GM21786 (cell line): Measurements from ENCODE around the gene RNF135.
"Not testable (repeated sequence)": the region's sequence is repeated elsewhere in the genome, so short reads cannot be mapped to it uniquely, and the experiment has no call there.

Experiments
- ATAC-seq: cut with Tn5 transposase; IDR thresholded peaks from one replicate; pipeline ENCODE4 v1.9.1; 2021; ENCODE audit not compliant: unreplicated experiment

Gene RNF135

GRCh38 chr17:30954046-30954830 lies 16.6 kb upstream of the RNF135 start:
- no peak for ATAC-seq

- ATAC-seq = no peak
These were observed 14.0 kb upstream of the RNF135 start for GRCh38 chr17:30956764-30957374.

GRCh38 chr17:30957741-30958140 lies 13.1 kb upstream of the RNF135 start:
- ATAC-seq = no peak

- no peak for ATAC-seq
These were observed 12.7 kb upstream of the RNF135 start for GRCh38 chr17:30958187-30958586.

GRCh38 chr17:30961209-30962188 lies 9.3 kb upstream of the RNF135 start:
- peak; percentile 68 for ATAC-seq

GRCh38 chr17:30964312-30964711 lies 6.5 kb upstream of the RNF135 start:
- ATAC-seq = not testable (repeated sequence)

- ATAC-seq = no peak
These were observed 6.0 kb upstream of the RNF135 start for GRCh38 chr17:30964876-30965275.

- ATAC-seq = no peak
These were observed 5.2 kb upstream of the RNF135 start for GRCh38 chr17:30965686-30966085.

- ATAC-seq = not testable (repeated sequence)
These were observed 2.9 kb upstream of the RNF135 start for GRCh38 chr17:30967911-30968310.

- ATAC-seq = no peak
These were observed 629 bp upstream of the RNF135 start for GRCh38 chr17:30969989-30970830.

- no peak for ATAC-seq
These were observed 4.4 kb downstream of the RNF135 start for GRCh38 chr17:30975042-30975820.

- not testable (repeated sequence) for ATAC-seq
These were observed 9.1 kb downstream of the RNF135 start for GRCh38 chr17:30979919-30980318.

- ATAC-seq = no peak
These were observed 11.0 kb downstream of the RNF135 start for GRCh38 chr17:30981531-30982519.

GRCh38 chr17:30982855-30983254 lies 12.0 kb downstream of the RNF135 start:
- no peak for ATAC-seq

- ATAC-seq = no peak
These were observed 19.6 kb downstream of the RNF135 start for GRCh38 chr17:30990458-30990857.

GRCh38 chr17:30992551-30992950 lies 21.7 kb downstream of the RNF135 start:
- ATAC-seq = no peak

- ATAC-seq = no peak
These were observed 24.5 kb downstream of the RNF135 start for GRCh38 chr17:30995347-30995746.

GRCh38 chr17:30996486-30996885 lies 25.6 kb downstream of the RNF135 start:
- ATAC-seq = no peak

GRCh38 chr17:30997270-30997669 lies 26.4 kb downstream of the RNF135 start:
- no peak for ATAC-seq
